Nucleus accumbens (tissue), 56 donors: Measurements from ENCODE around the gene HEPN1.
"Not testable (repeated sequence)": the region's sequence is repeated elsewhere in the genome, so short reads cannot be mapped to it uniquely, and the experiment has no call there.

Source experiments
- DNase-seq, 56 donors: peaks; one replicate each; lab custom pipeline; 2025; lab: John Stamatoyannopoulos, UW

HEPN1 gene

DNA sequence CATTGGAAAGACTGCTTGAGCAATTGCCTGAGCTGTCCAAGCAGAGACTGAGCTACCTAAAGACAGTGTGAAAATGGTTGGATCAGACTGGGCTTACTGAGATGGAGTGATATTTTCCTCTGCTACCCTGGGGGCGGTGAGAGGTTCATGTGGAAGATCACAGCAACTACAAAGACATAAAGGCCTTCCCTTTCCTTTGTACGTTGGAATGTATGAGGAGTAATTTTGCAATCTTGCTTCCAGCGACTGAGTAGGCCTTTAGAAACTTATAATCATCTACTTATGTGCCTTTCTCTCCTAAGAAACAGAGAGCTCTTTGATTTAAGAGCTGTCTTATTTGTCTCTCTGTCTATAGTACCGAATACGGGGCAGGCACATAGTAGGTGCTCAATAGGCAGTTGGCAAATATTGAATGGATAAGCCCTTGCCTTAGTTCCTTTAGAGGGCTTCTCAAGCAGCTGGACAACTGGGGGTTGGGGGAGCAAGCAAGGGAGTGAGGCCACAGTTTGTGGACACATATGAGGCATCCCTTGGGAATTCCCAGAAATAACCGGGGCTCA, 19.2 kb downstream of the HEPN1 start:
- DNase-seq = no peak

DNA sequence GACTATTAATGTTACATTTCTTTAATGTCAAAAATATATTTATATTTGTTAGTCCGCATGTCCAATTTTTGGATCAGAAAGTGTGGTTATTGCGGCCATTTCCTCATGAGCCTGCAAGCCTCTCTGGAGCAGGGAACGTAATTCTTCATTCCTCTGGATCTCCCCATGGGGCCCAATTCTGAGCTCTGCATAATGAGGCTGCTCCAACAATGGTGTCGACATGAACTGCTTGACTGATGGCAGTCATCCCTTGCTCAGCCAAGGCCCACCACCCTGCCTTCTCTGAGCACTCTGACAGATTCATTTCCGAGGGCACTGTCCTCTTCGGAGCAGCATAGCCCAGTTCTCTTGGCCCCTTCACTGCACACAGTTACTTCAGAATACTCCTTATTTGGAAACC, 19.9 kb downstream of the HEPN1 start:
- no peak for DNase-seq

DNA sequence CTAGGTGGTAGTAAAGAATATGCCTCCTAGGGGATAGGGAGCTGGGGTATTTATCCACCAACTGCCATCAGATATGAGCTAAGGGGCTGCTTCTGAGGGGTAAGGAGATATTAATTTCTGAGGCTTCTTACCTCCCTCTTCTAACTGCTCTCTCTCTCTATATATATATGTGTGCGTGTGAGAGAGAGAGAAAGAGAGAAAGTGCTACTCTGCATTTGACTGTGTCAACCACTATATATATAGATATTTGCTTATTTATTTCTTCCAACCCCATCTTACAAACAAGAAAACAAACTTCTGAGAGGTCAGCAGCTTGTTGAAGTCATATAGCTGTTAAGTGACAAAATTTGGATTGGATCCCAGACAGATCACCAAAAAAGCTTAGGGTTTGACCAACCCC, 22.7 kb downstream of the HEPN1 start:
- DNase-seq = no peak

DNA sequence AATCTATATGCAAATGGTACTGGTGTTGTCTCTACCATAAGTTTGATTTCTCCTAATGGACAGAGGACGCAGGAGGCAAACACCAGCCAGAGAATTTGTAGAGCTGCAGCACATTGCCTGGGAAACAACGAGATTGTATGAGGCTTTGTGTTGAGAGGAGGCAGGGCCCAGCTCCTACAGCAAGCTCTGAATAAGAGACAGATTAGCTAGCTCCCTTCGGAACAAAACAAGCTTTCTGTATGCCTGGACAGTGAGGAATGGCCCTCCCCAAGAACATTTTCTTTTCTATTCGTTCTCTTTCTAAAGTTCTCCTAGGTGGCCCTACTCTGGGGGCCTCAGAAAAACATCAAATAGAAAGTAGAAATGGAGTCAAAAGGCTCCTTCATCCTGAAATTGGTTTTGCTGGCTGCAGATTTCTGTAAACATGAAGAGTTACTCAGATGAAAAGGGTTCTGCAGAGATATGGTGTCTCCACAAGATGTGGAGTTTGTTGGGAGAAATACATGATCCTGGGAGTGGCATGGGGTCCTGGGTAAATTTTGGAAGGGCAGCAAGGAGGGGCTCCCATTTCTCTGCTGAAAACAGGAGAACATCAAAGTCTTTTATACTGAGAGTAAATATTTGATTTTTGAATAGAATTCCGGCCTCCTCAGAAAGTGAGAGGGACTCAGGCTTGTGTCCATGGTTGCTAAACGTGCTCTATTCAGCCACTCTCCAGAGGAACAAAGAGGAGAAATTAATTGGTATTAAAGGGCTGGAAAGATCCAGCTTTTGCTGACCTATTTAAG, 23.6 kb downstream of the HEPN1 start:
- peak in 48 of 56 donors; percentile 24 to 90 (median 62) for DNase-seq

DNA sequence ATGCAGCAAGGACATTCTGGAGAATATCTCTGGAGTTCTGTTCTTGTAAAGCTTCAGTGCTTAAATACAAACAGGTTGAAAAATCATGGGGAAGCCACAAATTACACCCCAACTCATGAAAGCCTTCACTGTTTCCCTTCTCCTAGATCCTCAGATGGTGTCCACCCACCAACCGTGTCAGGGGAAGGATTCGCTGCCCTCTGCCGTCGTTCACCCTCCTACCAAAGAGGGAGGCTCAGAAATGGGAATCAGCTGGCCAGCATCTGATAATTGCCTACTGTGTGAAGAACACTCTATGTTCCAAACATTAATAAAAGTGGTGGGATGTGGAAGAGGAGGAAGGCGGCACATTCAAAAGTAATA, 24.2 kb downstream of the HEPN1 start:
- peak in 52 of 56 donors; percentile 23 to 86 (median 66) for DNase-seq

DNA sequence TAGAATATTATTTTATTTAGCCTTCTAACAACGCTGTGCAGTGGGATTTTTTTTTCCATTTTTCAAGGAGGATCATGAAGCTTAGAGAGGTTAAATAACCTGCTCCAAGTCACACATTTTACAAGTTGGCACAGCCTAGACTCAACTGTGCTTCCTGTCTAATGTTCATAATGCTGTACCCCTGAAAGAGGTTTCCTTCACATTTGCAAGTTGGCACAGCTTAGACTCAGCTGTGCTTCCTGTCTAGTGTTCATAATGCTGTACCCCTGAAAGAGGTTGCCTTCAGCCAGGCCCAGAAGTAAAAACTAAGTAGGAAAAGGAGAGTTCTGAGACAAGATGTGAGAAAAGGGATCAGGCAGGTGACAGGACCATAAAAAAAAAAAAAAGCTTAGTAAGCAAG, 24.7 kb downstream of the HEPN1 start:
- no peak for DNase-seq

DNA sequence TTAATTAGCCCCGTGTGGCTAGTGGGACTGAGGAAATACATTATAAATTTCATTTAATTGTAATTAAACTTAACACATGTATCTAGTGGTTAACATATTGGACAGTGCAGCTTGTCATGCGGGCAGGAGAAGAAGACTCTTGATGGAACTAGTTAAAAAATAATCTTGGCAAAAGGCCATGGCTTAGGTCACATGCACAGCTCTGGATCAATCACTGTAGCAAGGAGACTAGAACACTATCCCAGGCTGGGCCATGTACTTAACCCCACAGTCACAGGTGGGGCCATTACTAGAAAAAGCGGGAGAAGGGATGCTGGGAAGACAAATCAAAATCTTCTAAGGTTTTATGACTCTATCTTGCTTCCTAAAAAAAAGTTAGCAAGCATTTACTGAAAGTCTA, 25.5 kb downstream of the HEPN1 start:
- no peak for DNase-seq

DNA sequence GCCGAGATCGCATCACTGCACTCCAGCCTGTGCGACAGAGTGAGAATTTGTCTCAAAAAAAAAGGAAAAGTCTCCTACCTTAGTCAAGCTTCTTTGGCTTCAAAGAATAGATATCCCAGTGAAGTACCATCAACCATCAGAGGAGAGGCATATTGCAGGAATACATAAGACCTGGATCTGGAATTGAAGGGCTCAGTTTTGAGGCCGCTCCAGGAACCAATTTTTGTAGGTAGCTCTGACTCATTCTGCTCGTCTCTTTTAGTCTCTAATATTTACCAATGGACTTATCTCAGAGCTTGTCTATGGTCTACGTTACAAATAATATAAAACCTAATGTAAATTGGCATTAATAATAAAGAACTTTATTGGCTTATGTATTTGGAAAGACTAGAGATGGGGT, 26.8 kb downstream of the HEPN1 start:
- no peak for DNase-seq

DNA sequence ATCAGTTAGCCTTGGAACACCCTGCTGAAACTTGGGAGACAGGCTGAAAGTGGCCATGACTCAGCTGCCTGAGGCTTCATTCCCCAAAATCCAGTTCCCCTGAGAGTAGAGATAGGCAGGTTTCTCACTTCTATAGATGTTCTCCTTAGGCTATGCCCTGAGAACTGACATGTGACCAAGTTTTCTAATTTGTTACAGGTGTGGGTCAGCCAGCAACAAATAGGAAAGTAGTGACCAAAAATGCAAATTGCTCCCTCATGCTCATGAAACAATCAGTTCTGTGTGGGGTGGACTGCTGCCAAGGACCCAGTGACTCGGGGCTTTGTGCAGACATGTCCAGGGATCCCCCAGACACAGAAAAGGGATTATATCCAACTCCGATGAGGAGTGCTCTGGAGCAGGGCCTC, 27.7 kb downstream of the HEPN1 start:
- peak in 53 of 56 donors; percentile 25 to 90 (median 74) for DNase-seq

DNA sequence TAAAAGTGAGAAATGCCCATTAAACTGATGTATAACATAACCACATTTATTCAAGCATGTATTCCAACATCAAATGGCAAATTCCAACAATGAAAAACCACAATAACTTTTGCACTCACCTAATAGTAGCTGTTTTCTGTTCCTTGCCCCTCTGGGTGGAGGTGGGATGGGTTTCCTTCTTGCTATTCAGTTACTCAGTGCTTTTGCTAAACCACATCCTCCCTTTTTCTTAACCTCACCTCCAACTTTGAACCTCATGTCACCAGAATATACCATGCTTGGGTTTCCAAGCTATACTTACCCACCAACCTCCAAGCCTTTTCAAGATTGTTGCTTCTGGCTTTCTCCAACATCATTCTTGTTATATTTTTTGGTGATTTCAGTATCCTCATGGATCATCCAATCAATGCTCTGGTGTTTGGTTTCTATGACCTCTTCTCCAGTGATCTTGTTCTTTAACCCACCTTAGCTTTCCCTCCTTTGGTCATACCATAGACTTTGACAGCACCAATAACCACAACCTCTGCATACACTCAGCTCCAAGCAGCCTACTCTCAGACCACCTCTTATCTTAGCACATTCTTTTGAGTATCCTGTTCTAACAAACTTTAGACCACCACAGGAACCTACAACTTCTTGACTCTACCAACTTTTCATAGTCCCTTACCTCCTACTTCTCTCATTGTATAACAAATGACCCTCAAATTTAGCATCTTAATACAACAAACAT, 31.7 kb downstream of the HEPN1 start:
- DNase-seq = no peak

DNA sequence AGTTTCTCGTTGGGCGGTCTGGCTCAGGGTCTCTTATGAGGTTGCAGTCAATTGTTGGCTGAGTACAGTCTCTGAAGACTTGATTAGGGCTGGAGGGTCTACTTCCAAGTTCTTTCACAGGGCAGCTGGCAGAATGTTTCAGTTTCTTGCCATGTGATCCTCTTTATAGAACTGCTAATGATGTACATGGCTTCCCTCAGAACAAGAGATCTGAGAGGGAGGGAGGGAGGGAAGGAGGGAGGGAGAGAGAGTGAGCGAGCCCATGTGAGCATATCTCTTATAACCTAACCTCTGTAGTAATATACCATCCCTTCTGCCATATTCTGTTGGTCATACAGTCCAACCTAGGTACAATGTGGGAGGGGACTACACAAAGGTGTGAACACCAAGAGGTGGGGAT, 32.3 kb downstream of the HEPN1 start:
- no peak for DNase-seq

DNA sequence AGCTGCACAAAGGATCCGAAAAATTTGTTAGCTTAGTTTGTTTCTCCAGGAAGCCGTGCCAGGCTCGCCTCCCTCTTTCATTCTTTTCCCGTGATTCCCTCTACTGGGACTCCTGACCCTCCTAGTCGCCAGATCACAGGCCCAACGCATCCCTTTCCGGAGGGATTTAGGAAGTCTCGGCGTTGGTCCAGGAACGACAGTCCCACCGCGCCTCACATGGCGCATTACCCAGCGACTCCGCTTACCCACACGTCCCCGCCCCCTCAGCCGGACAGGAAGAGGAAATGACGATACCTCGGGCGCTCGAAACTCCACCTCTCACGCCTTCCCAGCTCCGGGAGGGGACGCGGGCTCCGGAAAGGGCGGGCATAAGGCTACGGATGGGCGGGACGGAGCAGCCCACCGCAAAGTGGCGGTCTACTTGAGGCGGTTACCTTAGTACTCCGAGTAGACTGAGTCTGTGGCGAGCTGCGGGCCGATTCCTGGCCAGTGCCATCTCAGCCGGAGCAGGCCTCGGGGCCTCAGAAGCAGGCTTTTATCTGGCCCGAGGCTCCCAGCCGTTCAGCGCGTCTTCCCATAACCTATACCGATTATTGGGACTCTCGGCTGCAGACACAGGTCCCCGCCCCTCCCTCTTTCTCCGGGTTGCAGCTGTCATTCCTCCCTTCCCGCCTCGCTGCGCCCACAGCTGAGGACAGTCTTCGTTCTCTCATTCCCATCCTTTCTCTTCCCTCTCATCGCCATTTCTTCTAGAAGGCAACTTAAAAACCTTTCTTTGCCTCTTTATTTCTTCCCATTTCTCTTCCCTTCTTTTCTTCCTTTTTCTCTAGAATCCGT, 34.9 kb downstream of the HEPN1 start, which contains the start of gene CCDC15:
Gene CCDC15, plus strand, starts transcription at position 450 of the 837 bp plus-strand sequence. CDS start 531 bp downstream, outside the sequence.
- DNase-seq = peak; percentile 76 to 99 (median 96)

DNA sequence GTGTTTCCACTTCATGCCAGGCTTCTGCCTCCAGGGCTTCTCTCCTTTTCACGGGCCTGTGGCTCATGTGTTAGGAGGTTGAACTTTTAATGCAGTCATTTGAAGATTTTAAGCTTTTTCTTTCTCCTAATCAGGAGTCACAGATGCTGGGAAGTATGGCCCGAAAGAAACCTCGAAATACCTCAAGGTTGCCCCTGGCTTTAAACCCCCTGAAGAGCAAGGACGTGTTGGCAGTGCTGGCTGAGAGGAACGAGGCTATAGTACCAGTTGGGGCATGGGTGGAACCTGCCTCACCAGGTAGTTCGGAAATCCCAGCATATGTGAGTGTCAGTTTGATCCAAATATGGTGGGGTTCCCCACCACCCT, 35.5 kb downstream of the HEPN1 start:
- no peak for DNase-seq

DNA sequence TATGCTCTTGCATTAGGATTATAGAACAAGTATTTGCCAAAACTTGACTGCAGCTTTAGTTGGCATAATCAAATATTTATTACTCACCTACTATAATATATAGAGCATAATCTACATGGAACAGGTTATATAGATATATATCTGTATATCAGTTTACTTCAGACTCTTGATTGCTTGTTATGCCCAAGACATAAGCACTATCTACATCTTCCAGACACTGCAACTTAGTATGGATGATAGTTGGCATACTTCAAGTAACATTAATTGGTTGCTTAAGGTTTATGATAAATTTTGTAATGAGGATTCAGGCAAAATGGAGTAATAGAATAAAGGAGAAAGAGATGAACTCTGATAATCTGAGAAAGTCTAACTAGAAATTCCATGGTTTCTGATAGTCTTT, 36.0 kb downstream of the HEPN1 start:
- no peak for DNase-seq

DNA sequence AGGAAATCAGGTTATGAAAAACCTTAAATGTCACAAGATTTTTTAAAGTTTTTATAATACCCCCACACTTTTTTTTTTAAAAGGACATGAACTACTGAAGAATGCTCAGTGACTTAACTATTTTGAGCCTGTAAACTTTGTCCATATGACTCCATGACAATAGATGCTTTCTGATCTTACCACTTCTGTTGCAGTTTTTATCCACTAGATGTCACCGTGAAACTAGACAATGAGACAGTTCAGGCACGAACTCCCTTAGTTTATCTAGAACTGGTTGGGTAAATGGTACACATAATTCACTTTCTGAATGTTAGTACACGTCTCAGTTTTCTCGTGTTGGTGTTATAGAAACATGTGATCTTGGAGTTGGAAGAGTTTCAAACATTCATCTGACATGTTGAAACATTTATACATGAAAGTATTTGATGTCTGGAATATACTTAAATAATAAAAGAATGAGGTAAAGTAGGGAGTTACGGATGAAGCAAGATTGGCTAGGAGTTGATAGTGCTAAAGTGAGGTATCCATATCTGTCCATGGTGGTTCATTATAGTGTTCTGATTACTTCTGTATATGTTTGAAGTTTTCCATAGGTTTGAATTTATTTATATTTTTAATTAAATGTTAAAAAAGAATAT, 43.0 kb downstream of the HEPN1 start:
- DNase-seq = peak in 4 of 56 donors; percentile 4 to 29 (median 12)

DNA sequence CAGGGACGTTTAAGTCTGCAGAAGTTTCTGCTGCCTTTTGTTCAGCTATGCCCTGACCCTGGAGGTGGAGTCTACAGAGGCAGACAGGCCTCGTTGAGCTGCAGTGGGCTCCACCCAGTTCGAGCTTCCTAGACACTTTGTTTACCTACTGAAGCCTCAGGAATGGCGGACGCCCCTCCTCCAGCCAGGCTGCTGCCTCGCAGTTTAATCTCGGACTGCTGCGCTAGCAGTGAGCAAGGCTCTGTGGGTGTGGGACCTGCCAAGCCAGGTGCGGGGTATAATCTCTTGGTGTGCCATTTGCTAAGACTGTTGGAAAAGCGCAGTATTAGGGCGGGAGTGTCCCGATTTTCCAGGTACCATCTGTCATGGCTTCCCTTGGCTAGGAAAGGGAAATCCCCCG, 49.1 kb downstream of the HEPN1 start:
- DNase-seq = not testable (repeated sequence)
